ACC112 (cell line): ENCODE data around the gene JAKMIP1.

Source experiments
- H2AFZ ChIP-seq: fragments of 200-600 bp; sonication (generic); one replicate; pipeline ENCODE4 v1.6.0; 2017; ENCODE audit warnings: antibody characterized with exemption, low read length; ENCODE audit not compliant: unreplicated experiment
- H3K27ac ChIP-seq: fragments of 200-600 bp; sonication (generic); 2 replicates; pipeline ENCODE4 v1.5.1; 2014; ENCODE audit warnings: low read depth, mild to moderate bottlenecking, antibody characterized with exemption, low read length, moderate library complexity
- H3K27me3 ChIP-seq: fragments of 200-600 bp; sonication (generic); 2 replicates; pipeline ENCODE4 v1.6.1; 2014; ENCODE audit warnings: mild to moderate bottlenecking, antibody characterized with exemption, low read length, moderate library complexity, mixed read lengths; ENCODE audit not compliant: insufficient read depth
- H3K36me3 ChIP-seq: fragments of 200-600 bp; sonication (generic); 2 replicates; pipeline ENCODE4 v1.6.1; 2016; ENCODE audit warnings: mild to moderate bottlenecking, antibody characterized with exemption, low read length, moderate library complexity, mixed read lengths; ENCODE audit not compliant: insufficient read depth
- H3K4me1 ChIP-seq: fragments of 200-600 bp; sonication (generic); one replicate; pipeline ENCODE4 v1.6.1; 2016; ENCODE audit warnings: low read length, mixed read lengths; ENCODE audit not compliant: insufficient read depth, unreplicated experiment, control insufficient read depth
- H3K4me3 ChIP-seq: fragments of 200-600 bp; sonication (generic); 2 replicates; pipeline ENCODE4 v1.5.1; 2014; ENCODE audit warnings: mild to moderate bottlenecking, low read depth, low read length
- H3K79me2 ChIP-seq: fragments of 200-600 bp; sonication (generic); one replicate; pipeline ENCODE4 v1.6.0; 2016; ENCODE audit warnings: low read length; ENCODE audit not compliant: control insufficient read depth, unreplicated experiment, insufficient read depth

Gene JAKMIP1

DNA sequence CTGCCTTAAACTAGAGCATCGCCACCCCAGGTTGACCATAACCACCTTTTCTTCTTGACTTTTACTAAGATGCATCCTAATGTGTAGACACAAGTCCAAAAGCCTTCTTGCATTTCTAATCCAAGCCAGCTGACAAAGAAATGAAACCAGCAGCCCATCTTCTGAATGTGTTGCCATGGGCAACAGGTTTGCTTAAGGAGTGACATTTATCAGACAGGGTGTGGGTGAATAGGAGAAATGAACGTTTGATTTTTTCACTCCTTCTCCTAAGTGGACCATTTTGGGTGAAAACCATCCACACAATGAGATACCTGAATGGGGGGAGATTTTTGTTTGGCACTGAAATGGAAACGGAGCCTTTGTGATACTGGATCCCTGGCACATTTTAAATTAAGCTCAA, 109.4 kb downstream of the JAKMIP1 start:
- H3K79me2 ChIP-seq, result no peaks in the 10 kb centered on the region
- no peak overlapping the region for H2AFZ ChIP-seq
- H3K4me1 ChIP-seq, result no peaks in the 10 kb centered on the region
- H3K27me3 ChIP-seq, result peaks cover 7% of the 10 kb centered on the region
- H3K27ac ChIP-seq, result no peak overlapping the region
- H3K36me3 ChIP-seq, result no peaks in the 10 kb centered on the region
- no peak overlapping the region for H3K4me3 ChIP-seq

DNA sequence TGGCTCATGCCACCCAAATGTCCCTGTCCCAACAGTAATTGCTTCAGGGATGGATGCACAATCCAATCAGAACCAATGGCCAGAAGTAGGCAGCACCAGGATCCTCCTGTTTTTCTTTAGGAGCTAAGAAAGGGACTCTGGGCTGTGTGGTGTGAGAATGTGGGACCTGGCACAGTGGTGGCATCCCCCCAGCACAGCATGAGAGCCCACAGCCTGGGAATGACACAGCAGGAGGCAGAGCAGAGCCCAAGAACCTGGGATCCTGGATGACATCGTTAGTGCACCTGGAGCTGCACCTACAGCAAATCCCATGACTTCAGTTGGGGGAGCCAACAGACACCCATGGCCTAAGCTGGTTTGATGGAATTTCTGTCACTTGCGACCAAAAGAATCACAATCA, 111.4 kb downstream of the JAKMIP1 start:
- no peaks in the 10 kb centered on the region for H3K36me3 ChIP-seq
- no peak overlapping the region for H2AFZ ChIP-seq
- no peaks in the 10 kb centered on the region for H3K79me2 ChIP-seq
- H3K4me3 ChIP-seq, result no peak overlapping the region
- H3K4me1 ChIP-seq, result no peaks in the 10 kb centered on the region
- no peak overlapping the region for H3K27ac ChIP-seq
- peaks cover 11% of the 10 kb centered on the region for H3K27me3 ChIP-seq

DNA sequence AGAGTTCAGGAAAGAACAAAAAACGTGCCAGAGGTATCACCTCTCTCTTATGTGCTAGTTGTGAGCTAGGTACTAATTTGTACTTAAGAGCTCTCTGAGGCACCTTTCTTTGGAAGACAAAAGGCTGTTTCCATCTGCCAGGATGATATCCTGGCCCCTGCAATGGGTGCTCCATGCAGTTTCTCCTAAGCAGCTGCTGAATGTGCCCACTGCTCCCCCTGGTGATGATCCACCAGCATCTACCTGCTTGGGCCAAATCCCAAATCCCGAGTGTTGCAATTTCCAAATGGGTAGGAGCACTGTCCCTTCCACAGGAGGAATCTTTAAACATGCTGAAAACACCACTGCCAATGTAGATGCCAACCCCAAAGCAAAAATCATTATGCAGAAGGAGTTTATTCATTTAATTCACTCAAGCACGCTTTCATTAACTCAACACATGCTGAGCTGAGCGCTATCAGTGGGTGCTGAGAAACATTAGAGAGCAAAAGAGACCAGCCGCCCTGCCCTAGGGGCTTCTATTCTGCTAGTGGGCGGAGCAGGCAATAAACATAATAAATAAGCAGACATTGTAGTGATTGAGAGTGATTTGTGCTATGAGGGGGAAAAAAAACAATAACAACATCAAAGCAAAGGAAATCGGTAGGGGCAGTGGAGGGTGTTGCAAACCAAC, 112.5 kb downstream of the JAKMIP1 start:
- Histone ChIP-seq H3K4me1 (no peaks in the 10 kb centered on the region), H3K27me3 (peaks cover 11% of the 10 kb centered on the region), H3K4me3 (no peak overlapping the region), H2AFZ (no peak overlapping the region), H3K27ac (no peak overlapping the region), H3K79me2 (no peaks in the 10 kb centered on the region), H3K36me3 (no peaks in the 10 kb centered on the region)

DNA sequence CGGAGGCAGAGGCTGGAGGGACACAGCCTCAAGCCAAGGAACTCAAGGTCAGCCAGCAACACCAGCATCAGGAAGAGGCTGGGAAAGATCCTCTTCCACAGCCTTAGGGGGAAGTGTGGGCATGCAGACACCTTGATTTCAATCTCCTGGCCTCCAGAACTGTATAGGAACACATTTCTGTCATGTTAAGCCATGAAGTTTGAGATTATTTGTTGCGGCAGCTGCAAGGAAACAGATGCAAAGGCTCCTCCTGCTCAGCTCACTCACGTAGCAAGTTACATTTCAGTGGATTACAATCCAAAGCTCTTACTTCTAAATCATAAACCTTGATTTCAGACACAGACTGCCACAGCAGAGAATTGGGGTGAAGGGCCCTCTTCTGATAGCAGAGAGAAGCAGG, 113.5 kb downstream of the JAKMIP1 start:
- Histone ChIP-seq H3K27me3 (peaks cover 11% of the 10 kb centered on the region), H3K27ac (no peak overlapping the region), H3K4me1 (no peaks in the 10 kb centered on the region), H2AFZ (no peak overlapping the region), H3K4me3 (no peak overlapping the region), H3K36me3 (no peaks in the 10 kb centered on the region), H3K79me2 (no peaks in the 10 kb centered on the region)

DNA sequence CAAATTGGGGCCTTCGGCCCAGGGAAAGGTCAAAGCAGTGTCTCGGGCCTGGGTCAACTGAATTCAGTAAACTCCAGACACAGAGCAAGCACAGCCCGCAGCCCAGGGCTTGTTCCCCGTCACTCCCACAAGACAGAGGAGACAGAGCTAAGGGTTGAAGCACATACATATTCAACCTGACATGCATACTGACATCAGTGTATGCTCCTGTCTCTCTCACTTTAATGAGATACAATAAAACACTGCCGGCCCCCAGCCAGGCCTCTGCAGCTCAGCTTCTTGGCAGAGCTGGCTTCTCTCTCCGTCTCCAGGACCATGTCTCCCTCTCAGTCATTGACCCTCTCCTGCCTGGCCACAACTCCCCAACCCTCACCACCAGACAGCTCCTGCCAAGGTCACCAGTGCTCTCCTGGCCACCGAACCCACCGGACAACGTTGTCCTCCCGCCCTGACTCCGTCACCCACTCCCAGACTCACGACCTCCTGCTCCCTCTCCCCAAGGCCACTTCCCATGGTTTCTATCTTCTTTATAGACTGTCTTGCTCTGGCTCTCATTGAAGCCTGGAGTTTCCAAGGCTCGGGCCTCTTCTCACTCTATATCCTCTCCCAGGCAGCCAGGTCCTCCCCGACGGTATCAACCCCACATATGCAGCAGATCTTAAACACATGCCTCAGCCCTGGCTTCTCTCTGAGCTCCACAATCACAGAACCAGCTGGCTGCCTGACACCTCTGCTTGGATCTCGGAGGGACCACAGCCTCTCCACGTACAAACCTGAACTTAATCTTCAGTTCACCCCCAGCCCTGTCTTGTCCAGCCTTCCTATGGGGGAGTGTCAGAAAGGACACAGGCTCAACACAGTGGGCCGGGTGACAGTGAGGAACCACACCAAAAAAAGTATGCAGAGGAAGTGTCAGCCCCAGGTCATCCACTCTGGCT, 114.4 kb downstream of the JAKMIP1 start:
- H3K4me1 ChIP-seq, result no peaks in the 10 kb centered on the region
- peaks cover 11% of the 10 kb centered on the region for H3K27me3 ChIP-seq
- no peak overlapping the region for H3K4me3 ChIP-seq
- no peaks in the 10 kb centered on the region for H3K79me2 ChIP-seq
- H2AFZ ChIP-seq, result no peak overlapping the region
- H3K27ac ChIP-seq, result no peak overlapping the region
- H3K36me3 ChIP-seq, result no peaks in the 10 kb centered on the region

DNA sequence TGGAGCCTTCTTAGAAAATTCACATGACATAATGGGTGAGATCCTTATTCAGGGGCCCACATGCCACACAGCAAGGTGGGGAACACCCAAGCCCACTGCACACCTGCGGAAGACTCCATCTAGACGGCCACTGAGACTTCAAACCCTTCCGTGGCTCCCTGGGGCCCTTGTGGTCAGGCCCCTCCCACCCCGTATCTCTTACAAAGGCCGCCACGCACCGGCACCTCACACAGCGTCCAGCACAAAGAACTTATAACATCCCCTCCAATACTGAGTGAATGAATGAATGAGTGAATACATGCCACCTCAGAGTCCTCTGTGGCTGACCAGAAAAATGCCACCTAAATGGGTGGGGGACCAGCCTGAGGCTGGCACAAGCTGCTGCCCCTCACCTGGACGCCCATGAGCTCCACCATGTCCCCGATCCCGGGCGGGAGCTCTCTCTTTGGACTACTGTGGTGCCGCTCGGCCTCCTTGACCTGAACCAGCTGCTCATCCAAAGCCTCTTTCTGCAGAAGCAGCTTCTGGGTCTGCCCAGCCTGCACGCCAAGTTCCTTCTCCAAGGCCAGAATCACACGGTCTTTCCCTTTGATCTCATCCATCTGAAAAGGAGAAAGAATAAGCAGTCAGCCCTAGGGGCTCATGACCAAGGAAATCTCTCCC, 115.2 kb downstream of the JAKMIP1 start:
- Histone ChIP-seq H2AFZ (no peak overlapping the region), H3K4me1 (no peaks in the 10 kb centered on the region), H3K36me3 (no peaks in the 10 kb centered on the region), H3K79me2 (no peaks in the 10 kb centered on the region), H3K4me3 (no peak overlapping the region), H3K27me3 (peaks cover 12% of the 10 kb centered on the region), H3K27ac (no peak overlapping the region)

DNA sequence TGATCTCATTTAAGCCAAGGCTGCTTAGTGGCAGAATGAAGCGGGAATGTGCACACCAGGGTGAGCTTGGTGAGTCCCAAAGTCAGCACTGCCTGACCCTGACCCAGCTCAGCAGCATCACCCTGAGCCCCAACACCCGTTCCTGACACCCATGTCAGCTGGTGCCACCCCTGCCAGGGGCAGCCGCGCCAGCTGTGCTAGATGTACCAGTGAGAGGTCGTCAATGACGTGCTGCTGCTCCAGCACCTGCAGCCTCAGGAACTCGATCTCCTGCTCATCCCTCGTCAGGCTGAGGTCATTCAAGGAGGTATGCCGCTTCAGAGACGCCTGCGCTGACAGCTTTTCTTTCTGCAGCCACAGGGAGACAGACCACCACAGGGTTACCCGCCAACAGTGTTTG, 120.4 kb downstream of the JAKMIP1 start:
- Histone ChIP-seq H3K27ac (no peak overlapping the region), H3K4me3 (no peak overlapping the region), H3K79me2 (no peaks in the 10 kb centered on the region), H3K4me1 (no peaks in the 10 kb centered on the region), H2AFZ (no peak overlapping the region), H3K27me3 (peaks cover 6% of the 10 kb centered on the region; the same call in 1 of the 2 replicates), H3K36me3 (no peaks in the 10 kb centered on the region)

DNA sequence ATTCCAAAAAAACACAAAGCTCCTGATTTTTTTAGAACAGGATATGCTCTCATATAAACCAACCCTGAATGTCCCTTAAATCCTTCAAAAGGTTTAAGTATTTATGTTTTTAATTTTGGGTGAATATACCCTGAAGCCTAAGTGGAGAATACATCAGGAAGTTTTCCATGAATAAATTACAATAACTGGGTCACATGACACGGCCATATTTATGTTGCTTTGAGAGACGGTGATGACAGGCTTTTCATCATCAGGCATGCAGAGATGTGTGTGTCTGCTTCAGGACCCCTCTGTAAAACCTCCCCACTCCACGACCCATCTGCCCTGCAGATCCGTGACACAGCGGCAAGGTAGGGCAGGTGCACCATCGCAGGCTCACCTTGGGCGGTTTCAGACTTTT, 121.8 kb downstream of the JAKMIP1 start:
- no peak overlapping the region for H3K27ac ChIP-seq
- H3K36me3 ChIP-seq, result no peaks in the 10 kb centered on the region
- no peak overlapping the region for H3K4me3 ChIP-seq
- 0 out of 2 replicates have a peak, but pooled peaks cover 4% of the 10 kb centered on the region for H3K27me3 ChIP-seq
- no peak overlapping the region for H2AFZ ChIP-seq
- H3K4me1 ChIP-seq, result no peaks in the 10 kb centered on the region
- no peaks in the 10 kb centered on the region for H3K79me2 ChIP-seq

DNA sequence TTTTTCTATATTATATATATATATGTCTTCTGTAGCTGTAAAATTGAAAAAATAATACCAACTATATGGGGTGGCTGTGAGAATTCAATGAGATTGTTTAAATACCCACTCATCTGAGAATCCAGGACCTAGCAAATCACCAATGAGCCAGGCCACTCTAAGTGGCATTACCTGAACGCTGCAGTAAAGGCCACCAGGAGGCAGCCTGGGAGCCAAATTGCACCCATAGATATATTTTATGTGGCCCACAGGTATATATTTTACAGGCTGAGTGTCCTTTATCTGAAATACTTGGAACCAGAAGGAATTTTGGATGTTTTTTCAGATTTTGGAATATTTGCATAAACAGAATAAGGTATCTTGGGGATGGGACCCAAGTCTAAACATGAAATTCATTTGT, 124.0 kb downstream of the JAKMIP1 start:
- Histone ChIP-seq H3K36me3 (no peaks in the 10 kb centered on the region), H3K4me3 (no peak overlapping the region), H3K79me2 (no peaks in the 10 kb centered on the region), H3K27me3 (0 out of 2 replicates have a peak, but pooled peaks cover 5% of the 10 kb centered on the region), H3K4me1 (no peaks in the 10 kb centered on the region), H3K27ac (no peak overlapping the region), H2AFZ (no peak overlapping the region)

DNA sequence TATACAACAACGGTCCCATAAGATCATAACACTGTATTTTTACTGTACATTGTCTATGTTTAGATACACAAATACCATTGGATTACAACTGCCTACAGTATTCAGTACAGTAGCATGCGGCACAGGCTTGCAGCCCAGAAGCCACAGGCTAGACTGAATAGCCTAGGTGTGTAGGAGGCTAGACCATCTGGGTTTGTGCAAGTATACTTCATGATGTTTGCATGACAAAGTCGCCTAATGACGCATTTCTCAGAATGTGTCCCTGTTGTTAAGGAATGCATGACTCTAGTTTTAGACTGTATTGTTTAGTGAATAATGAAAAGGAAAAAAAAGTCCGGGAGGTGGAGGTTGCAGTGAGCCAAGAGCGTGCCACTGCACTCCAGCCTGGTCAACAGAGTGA, 125.6 kb downstream of the JAKMIP1 start:
- H3K36me3 ChIP-seq, result no peaks in the 10 kb centered on the region
- H3K79me2 ChIP-seq, result no peaks in the 10 kb centered on the region
- no peak overlapping the region for H2AFZ ChIP-seq
- H3K27ac ChIP-seq, result no peak overlapping the region
- H3K4me3 ChIP-seq, result no peak overlapping the region
- peaks cover 8% of the 10 kb centered on the region for H3K27me3 ChIP-seq
- no peaks in the 10 kb centered on the region for H3K4me1 ChIP-seq
